Mucosa of stomach (tissue), 1 donor: ENCODE measurements around the gene ARSG.

ENCODE experiments used
- H3K27me3 ChIP-seq: one replicate; pipeline ENCODE4 v1.7.0; 2013; ENCODE audit warnings: mild to moderate bottlenecking, low read length; ENCODE audit not compliant: control insufficient read depth, insufficient read depth
- H3K36me3 ChIP-seq: one replicate; pipeline ENCODE4 v1.7.0; 2013; ENCODE audit warnings: low read length; ENCODE audit not compliant: control insufficient read depth, insufficient read depth
- H3K4me1 ChIP-seq: one replicate; pipeline ENCODE4 v1.7.0; 2013; ENCODE audit warnings: mild to moderate bottlenecking, low read length; ENCODE audit not compliant: control insufficient read depth, insufficient read depth
- H3K4me3 ChIP-seq: one replicate; pipeline ENCODE4 v1.7.0; 2013; ENCODE audit warnings: low read length
- H3K9ac ChIP-seq: one replicate; pipeline ENCODE4 v1.7.0; 2013; ENCODE audit warnings: mild to moderate bottlenecking, low read length, moderate library complexity
- H3K9me3 ChIP-seq: one replicate; pipeline ENCODE4 v1.7.0; 2013; ENCODE audit warnings: mild to moderate bottlenecking, low read length, moderate library complexity; ENCODE audit not compliant: control insufficient read depth
- donor health status: Pancreatic carcinoma.

The ARSG gene

DNA sequence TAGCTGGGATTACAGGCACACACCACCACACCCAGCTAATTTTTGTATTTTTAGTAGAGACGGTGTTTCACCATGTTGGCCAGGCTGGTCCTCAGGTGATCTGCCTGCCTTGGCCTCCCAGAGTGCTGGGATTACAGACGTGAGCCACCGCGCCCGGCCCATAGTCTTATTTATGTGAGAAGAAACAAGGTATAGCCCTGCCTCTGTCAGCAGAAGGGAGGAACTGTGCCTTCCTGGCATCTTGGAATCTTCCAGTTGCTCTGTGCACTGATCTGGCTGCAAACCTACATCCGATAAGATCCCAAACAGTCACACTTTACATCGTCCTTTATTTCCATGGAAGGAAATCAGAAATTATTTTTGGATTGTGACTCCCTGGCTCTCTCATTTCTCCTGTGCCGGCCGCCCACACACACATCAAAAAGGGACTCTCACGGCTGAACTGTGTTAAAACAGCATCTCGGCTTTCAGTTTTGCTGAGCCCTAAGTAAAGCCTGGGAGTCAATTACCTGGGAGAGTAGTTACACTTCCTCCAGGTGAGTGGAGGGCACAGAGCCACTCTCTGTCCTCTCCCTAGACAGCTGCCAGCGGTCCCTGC is 142.7 kb downstream of the ARSG start:
- H3K9me3 ChIP-seq, result no peaks in the 10 kb centered on the region
- no peak overlapping the region for H3K9ac ChIP-seq
- peaks cover 17% of the 10 kb centered on the region for H3K4me1 ChIP-seq
- H3K27me3 ChIP-seq, result no peaks in the 10 kb centered on the region
- H3K36me3 ChIP-seq, result peaks cover 7% of the 10 kb centered on the region
- H3K4me3 ChIP-seq, result no peak overlapping the region

DNA sequence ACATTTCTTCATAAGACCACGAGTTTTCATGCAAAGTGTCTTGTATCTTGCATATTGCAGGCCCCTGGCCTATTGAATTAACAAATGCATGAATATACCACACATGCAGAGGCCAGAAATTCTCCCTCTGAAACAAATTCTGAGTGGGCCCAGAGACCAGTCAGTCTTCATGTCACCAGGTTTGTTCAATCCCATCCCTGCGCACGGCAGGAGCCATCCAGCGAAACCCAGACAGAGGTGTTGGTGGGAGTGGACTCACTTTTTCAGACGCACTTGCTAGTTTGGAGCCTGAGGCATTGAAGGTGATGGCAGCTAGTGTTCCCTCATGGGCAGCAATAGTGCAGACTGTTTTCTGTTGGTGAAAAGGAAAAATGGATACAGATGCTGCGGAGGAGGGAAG is 144.1 kb downstream of the ARSG start:
- Histone ChIP-seq H3K9ac (no peak overlapping the region), H3K9me3 (no peaks in the 10 kb centered on the region), H3K27me3 (no peaks in the 10 kb centered on the region), H3K4me3 (no peak overlapping the region), H3K36me3 (peaks cover 4% of the 10 kb centered on the region), H3K4me1 (peaks cover 17% of the 10 kb centered on the region)

GRCh38 chr17:68435876-68436842 is 144.9 kb downstream of the ARSG start:
- H3K4me3 ChIP-seq, result no peak overlapping the region
- H3K9ac ChIP-seq, result no peak overlapping the region
- H3K36me3 ChIP-seq, result no peaks in the 10 kb centered on the region
- no peaks in the 10 kb centered on the region for H3K27me3 ChIP-seq
- peaks cover 17% of the 10 kb centered on the region for H3K4me1 ChIP-seq
- H3K9me3 ChIP-seq, result no peaks in the 10 kb centered on the region

DNA sequence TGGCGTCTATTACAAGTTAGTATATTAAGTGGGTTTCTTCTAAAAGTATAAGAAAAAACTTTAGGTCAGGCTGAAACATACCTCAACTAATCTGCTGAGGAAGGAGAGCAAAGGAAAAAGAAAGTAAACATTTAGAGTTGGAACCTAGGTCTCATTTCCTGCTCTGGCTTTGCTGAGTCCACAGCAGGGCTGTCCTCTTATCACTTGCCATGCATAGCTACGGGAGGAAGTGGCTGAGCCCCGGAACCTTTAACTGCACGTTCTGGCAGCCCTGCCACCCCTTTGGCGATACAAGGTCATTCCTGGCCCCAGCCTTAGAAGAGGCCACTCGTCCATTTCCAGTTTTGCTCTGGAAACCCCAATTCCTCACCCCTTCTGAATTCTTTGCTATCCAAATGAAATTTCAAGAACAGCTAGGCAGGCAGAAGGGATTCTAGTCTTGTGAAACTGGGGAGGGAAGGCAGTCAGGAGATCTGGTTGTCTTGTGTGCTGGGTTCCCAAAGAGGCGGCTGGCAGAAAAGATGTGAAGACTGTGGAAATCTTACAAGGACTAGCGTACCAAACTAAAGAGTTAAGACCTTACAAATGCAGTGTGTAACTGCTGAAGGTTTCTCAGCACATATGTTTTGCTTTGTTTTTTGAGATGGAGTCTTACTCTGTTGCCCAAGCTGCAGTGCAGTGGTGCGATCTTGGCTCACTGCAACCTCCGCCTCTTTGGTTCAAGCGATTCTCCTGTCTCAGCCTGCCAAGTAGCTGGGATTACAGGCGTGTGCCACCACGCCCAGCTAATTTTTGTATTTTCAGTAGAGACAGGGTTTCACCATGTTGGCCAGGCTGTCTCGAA is 146.9 kb downstream of the ARSG start:
- peaks cover 17% of the 10 kb centered on the region for H3K4me1 ChIP-seq
- H3K4me3 ChIP-seq, result no peak overlapping the region
- no peaks in the 10 kb centered on the region for H3K27me3 ChIP-seq
- no peaks in the 10 kb centered on the region for H3K9me3 ChIP-seq
- H3K9ac ChIP-seq, result peak overlapping the region; percentile 16
- H3K36me3 ChIP-seq, result no peaks in the 10 kb centered on the region

DNA sequence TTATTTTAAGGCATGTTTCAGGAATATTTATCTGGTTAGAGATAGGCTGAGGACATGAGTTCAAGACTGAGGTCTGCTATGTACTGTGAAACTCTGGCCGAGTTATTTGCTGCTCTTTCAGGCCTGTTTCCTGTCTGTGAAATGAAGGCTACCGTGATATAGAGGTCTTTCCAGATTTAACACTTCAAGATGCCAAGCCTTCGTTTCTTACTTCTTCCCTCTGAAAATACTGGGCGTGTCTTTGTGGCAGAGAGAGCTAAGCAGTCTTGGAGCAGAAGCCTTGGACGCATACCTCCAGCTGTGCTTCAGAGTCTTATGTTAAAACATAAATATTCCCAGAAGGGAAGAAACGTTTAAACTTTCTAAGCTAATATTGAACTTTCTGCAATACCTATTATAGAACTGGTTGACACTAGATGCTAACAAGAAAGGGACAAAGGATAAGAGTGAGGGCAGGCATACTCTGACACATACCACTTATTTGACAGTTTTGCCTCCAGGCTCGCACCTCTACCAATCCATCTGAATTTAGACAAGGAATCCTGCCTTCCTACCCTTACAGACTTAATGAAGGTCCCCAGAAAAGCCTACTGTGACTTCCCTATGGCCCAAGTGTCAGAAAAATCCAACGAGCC is 148.5 kb downstream of the ARSG start:
- Histone ChIP-seq H3K4me3 (no peak overlapping the region), H3K27me3 (no peaks in the 10 kb centered on the region), H3K4me1 (peaks cover 17% of the 10 kb centered on the region), H3K36me3 (no peaks in the 10 kb centered on the region), H3K9ac (no peak overlapping the region), H3K9me3 (no peaks in the 10 kb centered on the region)

DNA sequence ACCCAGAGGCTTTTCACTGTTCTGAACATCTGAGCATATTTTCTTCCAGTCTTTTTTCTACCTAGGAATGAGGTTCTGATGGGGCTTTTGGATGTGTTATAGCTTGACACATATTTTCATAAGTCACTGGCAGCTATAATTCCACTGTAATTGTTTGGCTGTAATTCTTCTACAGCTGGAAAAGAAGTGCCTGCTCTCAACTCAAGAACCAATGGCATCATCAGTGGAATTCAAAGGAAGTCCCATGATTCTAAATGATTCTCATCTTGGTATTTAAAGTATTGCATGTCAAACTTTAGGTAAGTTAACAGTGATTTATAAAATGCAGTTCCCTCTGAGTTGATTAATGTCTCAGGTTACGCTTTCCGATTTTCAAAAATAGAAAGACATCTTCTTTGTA is 149.2 kb downstream of the ARSG start:
- H3K4me3 ChIP-seq, result no peak overlapping the region
- peaks cover 2% of the 10 kb centered on the region for H3K36me3 ChIP-seq
- H3K4me1 ChIP-seq, result peaks cover 17% of the 10 kb centered on the region
- no peak overlapping the region for H3K9ac ChIP-seq
- H3K27me3 ChIP-seq, result no peaks in the 10 kb centered on the region
- no peaks in the 10 kb centered on the region for H3K9me3 ChIP-seq

DNA sequence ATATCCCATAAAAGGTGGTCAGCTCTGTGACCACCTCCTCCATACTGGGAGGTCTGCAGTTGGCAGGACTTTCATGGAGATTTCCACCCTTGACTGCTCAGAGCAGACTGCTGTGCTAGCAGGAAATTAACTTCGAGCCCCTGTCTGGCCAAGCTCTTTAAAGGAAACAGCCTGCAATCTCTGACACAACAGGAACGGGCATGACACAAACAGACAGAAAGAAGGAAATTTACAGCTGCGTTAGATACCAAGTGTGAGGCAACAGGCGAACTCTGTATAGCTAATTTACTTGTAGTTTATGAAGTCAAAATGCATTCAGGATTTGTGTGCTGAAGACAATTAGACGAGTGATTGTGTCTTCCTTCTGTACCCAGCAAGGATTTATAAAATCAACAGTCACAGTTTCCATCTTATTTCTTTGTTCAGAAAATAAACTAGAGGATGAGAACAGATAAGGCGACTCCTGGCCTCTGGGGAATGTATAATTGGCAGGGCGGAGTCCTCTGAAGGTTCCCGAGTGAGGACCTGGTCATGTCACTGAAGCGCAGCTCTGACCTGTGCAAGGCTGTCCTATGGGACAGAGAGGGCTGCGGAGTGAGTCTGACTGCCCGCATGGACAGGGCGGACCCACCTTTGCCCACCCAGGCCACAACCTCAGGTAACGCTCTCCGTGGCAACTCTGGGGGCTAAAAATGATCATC is 149.9 kb downstream of the ARSG start:
- Histone ChIP-seq H3K9me3 (no peaks in the 10 kb centered on the region), H3K27me3 (no peaks in the 10 kb centered on the region), H3K36me3 (peaks cover 5% of the 10 kb centered on the region), H3K4me3 (no peak overlapping the region), H3K4me1 (peaks cover 14% of the 10 kb centered on the region), H3K9ac (no peak overlapping the region)

GRCh38 chr17:68443972-68444464 is 152.7 kb downstream of the ARSG start:
- Histone ChIP-seq H3K27me3 (no peaks in the 10 kb centered on the region), H3K4me1 (no peaks in the 10 kb centered on the region), H3K4me3 (no peak overlapping the region), H3K9ac (no peak overlapping the region), H3K36me3 (peaks cover 5% of the 10 kb centered on the region), H3K9me3 (no peaks in the 10 kb centered on the region)

DNA sequence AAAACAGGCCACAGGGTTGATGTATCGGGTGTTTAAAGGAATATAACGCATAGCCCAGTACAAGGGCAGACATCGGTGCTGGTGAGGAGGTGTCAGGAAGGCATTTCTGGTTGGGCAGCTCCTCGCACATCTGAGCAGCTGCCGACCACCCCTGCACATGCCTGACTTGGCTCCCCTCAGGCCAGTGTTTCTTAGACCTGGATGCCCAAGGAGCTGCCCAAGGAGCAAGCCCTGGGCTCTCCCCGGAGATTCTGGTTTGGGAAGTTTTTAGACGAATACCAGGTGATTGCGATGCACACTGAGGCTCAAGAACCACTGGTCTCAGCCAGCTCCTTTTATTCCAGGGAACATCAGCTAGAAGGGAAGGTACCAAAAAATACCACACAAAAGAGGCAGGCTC is 154.4 kb downstream of the ARSG start:
- H3K4me1 ChIP-seq, result no peaks in the 10 kb centered on the region
- H3K27me3 ChIP-seq, result no peaks in the 10 kb centered on the region
- H3K9me3 ChIP-seq, result no peaks in the 10 kb centered on the region
- no peak overlapping the region for H3K9ac ChIP-seq
- H3K36me3 ChIP-seq, result peaks cover 5% of the 10 kb centered on the region
- no peak overlapping the region for H3K4me3 ChIP-seq

DNA sequence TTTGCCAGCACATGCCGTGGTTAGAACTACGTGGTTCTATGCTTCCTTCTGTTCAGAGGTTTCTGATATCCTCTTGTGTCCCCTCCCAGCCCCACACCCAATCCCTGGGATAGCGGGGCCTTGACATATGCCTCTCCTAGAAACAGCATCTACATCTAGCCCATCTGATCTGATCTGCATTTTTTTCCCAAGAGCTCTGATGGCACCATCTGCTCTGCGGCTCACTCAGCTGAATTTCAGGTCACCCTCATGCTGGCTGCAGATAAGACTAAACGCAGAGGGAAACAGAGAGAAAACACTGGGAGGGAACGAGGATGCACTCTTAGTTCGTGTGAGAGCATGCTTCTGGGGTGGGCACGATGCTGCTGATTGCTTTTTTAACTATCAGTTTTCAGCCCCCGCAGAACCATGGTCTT is 155.3 kb downstream of the ARSG start:
- Histone ChIP-seq H3K27me3 (no peaks in the 10 kb centered on the region), H3K9me3 (no peaks in the 10 kb centered on the region), H3K4me3 (no peak overlapping the region), H3K9ac (no peak overlapping the region), H3K36me3 (peaks cover 5% of the 10 kb centered on the region), H3K4me1 (no peaks in the 10 kb centered on the region)
